Thyroid gland (tissue), 4 donors: ENCODE data around the gene KLF1. TPM values are rescaled to one million over a fixed set of nuclear protein-coding genes. Genes with fewer than 3 reads are reported as not detected.
"Not testable (repeated sequence)": the region's sequence is repeated elsewhere in the genome, so short reads cannot be mapped to it uniquely, and the experiment has no call there.

Experiments used
- DNase-seq, 2 donors: peaks; one replicate each; pipeline ENCODE4 v3.0.0-alpha.2; 2019
- H3K27ac ChIP-seq, 3 donors: fragments of 200-600 bp; sonication (generic); 1 replicate in 2 of 3; 2 replicates in 1 of 3; pipeline ENCODE4 v1.5.1; 2016 to 2019; ENCODE audit warnings: mild to moderate bottlenecking in 1 of 3, moderate library complexity in 1 of 3
- H3K27me3 ChIP-seq: fragments of 200-600 bp; sonication (generic); one replicate; pipeline ENCODE4 v1.5.1; 2019
- H3K36me3 ChIP-seq, 2 donors: fragments of 200-600 bp; sonication (generic); one replicate each; pipeline ENCODE4 v1.5.1; 2016 to 2019
- H3K4me1 ChIP-seq, 2 donors: fragments of 200-600 bp; sonication (generic); one replicate each; pipeline ENCODE4 v1.5.1; 2017 to 2019
- H3K4me3 ChIP-seq, 3 donors: fragments of 200-600 bp; sonication (generic); replicated peaks in 1 of 3; 1 replicate in 2 of 3; 2 replicates in 1 of 3; pipeline ENCODE4 v1.5.1; 2016; ENCODE audit warnings: mild to moderate bottlenecking in 1 of 3
- H3K9me3 ChIP-seq: fragments of 200-600 bp; sonication (generic); one replicate; pipeline ENCODE4 v1.5.1; 2017
- CTCF ChIP-seq, 6 experiments: fragments of 200-600 bp in 3 of 6; fragments of 450-650 bp in 3 of 6; sonication (generic) in 3 of 6; IDR thresholded peaks; one replicate each; pipeline ENCODE4 v1.5.1; 2016 to 2019; ENCODE audit warnings: antibody characterized with exemption in 6 of 6, mild to moderate bottlenecking in 2 of 6, inconsistent platforms in 1 of 6, moderate library complexity in 1 of 6
- POLR2A ChIP-seq, 2 donors: fragments of 450-650 bp; IDR thresholded peaks; one replicate each; pipeline ENCODE4 v1.6.1; 2017; ENCODE audit warnings: antibody characterized with exemption in 2 of 2, mild to moderate bottlenecking in 2 of 2, moderate library complexity in 1 of 2
- WGBS, 2 donors: methylation state at CpG; one replicate each; pipeline ENCODE4 v1.1.5; 2017; 5-methylcytosine and 5-hydroxymethylcytosine counted together
- intact Hi-C: fragments of 100-400 bp; cut with DNase I; formaldehyde crosslinking; loops from one replicate; pipeline ENCODE4 v1.15.1; 2023
- total RNA-seq, 4 donors: library from RNA; depleted of rRNA; stranded (reverse); fragments of >200 nt; gene quantifications; one replicate each; pipeline ENCODE4 v1.2.3, GENCODE V29; 2016

The KLF1 gene
- total RNA-seq, 4 donors from 2014 or later: not detected

- Histone ChIP-seq H3K4me1 (no peaks in the 10 kb centered on the region), H3K27me3 (no peaks in the 10 kb centered on the region), H3K27ac (no peak overlapping the region), H3K4me3 (no peak overlapping the region), H3K36me3 (peaks cover 37 to 39% of the 10 kb centered on the region in 2 donors), H3K9me3 (no peaks in the 10 kb centered on the region)
- intact Hi-C loops: no loop called here
- DNase-seq: no peak
- TF ChIP-seq CTCF (IDR thresholded peaks at IDR 0.05) (no peak), POLR2A (IDR thresholded peaks at IDR 0.05) (no peak)
- 57 to 68% methylated on average over 3 of the region's 3 CpGs for WGBS, 2 donors
These were observed 34.0 kb upstream of the KLF1 start for GRCh38 chr19:12921047-12921446.

- WGBS, 2 donors: 95 to 96% methylated on average over 14 of the region's 14 CpGs
- no peak for DNase-seq
- H3K9me3 ChIP-seq: no peaks in the 10 kb centered on the region
- no peaks in the 10 kb centered on the region for H3K27me3 ChIP-seq
- intact Hi-C loops: no loop called here
- no peak overlapping the region for H3K4me3 ChIP-seq
- TF ChIP-seq POLR2A (IDR thresholded peaks at IDR 0.05) (no peak), CTCF (IDR thresholded peaks at IDR 0.05) (no peak)
- peaks cover 9 to 13% of the 10 kb centered on the region in 2 donors for H3K4me1 ChIP-seq
- peaks cover 11% of the 10 kb centered on the region in 2 donors for H3K36me3 ChIP-seq
- H3K27ac ChIP-seq: no peak overlapping the region
These were observed 31.3 kb upstream of the KLF1 start for GRCh38 chr19:12918253-12918652.

- H3K9me3 ChIP-seq, DNase-seq, H3K27me3 ChIP-seq, H3K27ac ChIP-seq, intact Hi-C loops, H3K36me3 ChIP-seq, H3K4me3 ChIP-seq: not testable (repeated sequence)
- WGBS, 2 donors: 90% methylated on average over 4 of the region's 4 CpGs
- H3K4me1 ChIP-seq: peaks cover 22 to 29% of the 10 kb centered on the region in 2 donors
These were observed 28.9 kb upstream of the KLF1 start for GRCh38 chr19:12915860-12916259.

- peak; percentile 55 to 67 for DNase-seq
- no peaks in the 10 kb centered on the region for H3K9me3 ChIP-seq
These were observed 27.1 kb upstream of the KLF1 start for GRCh38 chr19:12913851-12914690.

GRCh38 chr19:12913011-12913561, 26.1 kb upstream of the KLF1 start:
- H3K27ac ChIP-seq: peak overlapping the region; percentile 79 to 86 (median 80)
- no peaks in the 10 kb centered on the region for H3K9me3 ChIP-seq
- intact Hi-C loops: no loop called here
- DNase-seq: peak; percentile 89 to 93
- H3K4me1 ChIP-seq: peaks cover 22 to 29% of the 10 kb centered on the region in 2 donors
- 2 to 7% methylated on average over 18 to 19 of the region's 22 CpGs for WGBS, 2 donors
- no peaks in the 10 kb centered on the region for H3K36me3 ChIP-seq
- TF ChIP-seq CTCF (IDR thresholded peaks at IDR 0.05): no peak
- peak in 1 of 2 donors; percentile 43 for TF ChIP-seq POLR2A (IDR thresholded peaks at IDR 0.05)
- no peaks in the 10 kb centered on the region for H3K27me3 ChIP-seq
- H3K4me3 ChIP-seq: peak overlapping the region in 1 of 3 donors; percentile 1

More at GRCh38 chr19:12913851-12914690, 27.1 kb upstream of the KLF1 start:
- Histone ChIP-seq H3K4me1 (peaks cover 22 to 29% of the 10 kb centered on the region in 2 donors), H3K27me3 (no peaks in the 10 kb centered on the region), H3K4me3 (no peak overlapping the region), H3K36me3 (no peaks in the 10 kb centered on the region), H3K27ac (peak overlapping the region; percentile 79 to 86 (median 80))
- WGBS, 2 donors: 49 to 57% methylated on average over 11 to 12 of the region's 12 CpGs
- TF ChIP-seq CTCF (IDR thresholded peaks at IDR 0.05) (no peak), POLR2A (IDR thresholded peaks at IDR 0.05) (no peak)
- intact Hi-C loops: no loop called here
